Heart left ventricle (tissue), 16 donors: ENCODE measurements around the gene GHR. TPM values are rescaled to one million over a fixed set of nuclear protein-coding genes. Genes with fewer than 3 reads are reported as not detected.

Source experiments
- ATAC-seq, 4 donors: fragments of 200-7000 bp; cut with Tn5 transposase; one replicate each; pipeline ENCODE4 v1.9.1; 2020 to 2022; ENCODE audit warnings: moderate library complexity in 4 of 4, mild to moderate bottlenecking in 3 of 4, moderate number of reproducible peaks in 1 of 4
- DNase-seq, 5 donors: peaks; one replicate each; pipeline ENCODE4 v3.0.0-alpha.2; 2020
- H3K27ac ChIP-seq, 12 donors: fragments of 200-600 bp; sonication (generic) in 4 of 12; one replicate each; pipeline versions ENCODE4 v1.5.0 to v1.8.0; 2016 to 2022; ENCODE audit warnings: mild to moderate bottlenecking in 2 of 12
- H3K27me3 ChIP-seq, 9 donors: fragments of 200-600 bp; sonication (generic) in 2 of 9; one replicate each; pipeline versions ENCODE4 v1.5.1 to v1.8.0; 2016 to 2022; ENCODE audit warnings: mild to moderate bottlenecking in 3 of 9
- H3K36me3 ChIP-seq, 9 donors: fragments of 200-600 bp; sonication (generic) in 2 of 9; one replicate each; pipeline versions ENCODE4 v1.5.0 to v1.8.0; 2018 to 2022; ENCODE audit warnings: mild to moderate bottlenecking in 2 of 9
- H3K4me1 ChIP-seq, 12 donors: fragments of 200-600 bp; sonication (generic) in 4 of 12; one replicate each; pipeline versions ENCODE4 v1.5.0 to v1.8.0; 2016 to 2022; ENCODE audit warnings: mild to moderate bottlenecking in 3 of 12
- H3K4me3 ChIP-seq, 12 donors: fragments of 200-600 bp; sonication (generic) in 4 of 12; one replicate each; pipeline versions ENCODE4 v1.5.0 to v1.8.0; 2017 to 2022; ENCODE audit warnings: mild to moderate bottlenecking in 9 of 12, moderate library complexity in 4 of 12
- H3K9me3 ChIP-seq, 12 donors: fragments of 200-600 bp; sonication (generic) in 4 of 12; one replicate each; pipeline versions ENCODE4 v1.5.0 to v1.8.0; 2016 to 2022; ENCODE audit warnings: mild to moderate bottlenecking in 1 of 12
- CTCF ChIP-seq, 12 donors: fragments of 200-600 bp; sonication (generic) in 4 of 12; IDR thresholded peaks; one replicate each; pipeline versions ENCODE4 v1.5.0 to v1.8.0; 2018 to 2022; ENCODE audit warnings: antibody characterized with exemption in 12 of 12, mild to moderate bottlenecking in 5 of 12
- POLR2A ChIP-seq, 2 donors: fragments of 450-650 bp; IDR thresholded peaks; one replicate each; pipeline ENCODE4 v1.6.1; 2017; ENCODE audit warnings: antibody characterized with exemption in 2 of 2, mild to moderate bottlenecking in 2 of 2, moderate library complexity in 2 of 2
- WGBS, 4 donors: extraction: QIAGEN DNeasy Blood & Tissue Kit in 2 of 4; methylation state at CpG; one replicate each; pipeline versions ENCODE4 v1.1.5 to v1.1.7; 2013 to 2018; 5-methylcytosine and 5-hydroxymethylcytosine counted together
- intact Hi-C, 10 donors: fragments of 100-400 bp; cut with DNase I; formaldehyde crosslinking; loops; one replicate each; pipeline versions ENCODE4 v1.11.1 to v1.14.2; 2022
- polyA plus RNA-seq, 2 donors: library from polyadenylated mRNA; stranded (reverse); fragments of 200-250 nt; gene quantifications; one replicate each; pipeline ENCODE4 v1.2.3, GENCODE V29; 2013
- total RNA-seq, 9 donors: library from RNA; depleted of rRNA in 2 of 9; stranded (reverse); fragments of >200 nt in 2 of 9; fragmentation: NEBNext Ultra II Directional in 3 of 9; extraction: Animal tissue kit (Norgen Biotek cat#: 25700) in 3 of 9; gene quantifications; one replicate each; pipeline versions ENCODE4 v1.1.0 to v1.2.4, GENCODE V29; 2016 to 2023
- donor health status: ischemic (EF 13 %, LVEDD 7.1; RV severe dilation, severe dysfunction).
- donor health status: healthy with polysubstance abuse.
- donor health status: DM: no; HTN: yes; CAD: no.
- donor health status: DM: no; HTN: no; CAD: no.
- donor health status: ischemic (EF 25% LVEDD 6.9; RV normal size, moderate dysfunction).
- donor health status: ischemic (EF 25% LVEDD 5.7; RV mildly dilated, moderate dysfunction).
- donor health status: healthy.
- donor health status: DM: yes; HTN: yes; CAD: no.
- donor health status: ischemic (EF 35%, LVEDD 5.7; RV mildly dilated, moderate dysfunction).
- donor health status: nonischemic (EF 11% LVEDD 7.7; RV severe dilation, severe dysfunction).
- donor health status: DM: yes; HTN: yes; CAD: no.
- donor health status: PGD.
- donor health status: ischemic (EF 29% LVEDD 5.4; RV normal size, mild dysfunction).
- donor health status: nonischemic (EF 23%, LVEDD 6.1; RV moderate dilation, normal function).

Gene GHR
- total and polyA plus RNA-seq, 11 donors = 3.4 to 23.2 (median 11.3) TPM

DNA sequence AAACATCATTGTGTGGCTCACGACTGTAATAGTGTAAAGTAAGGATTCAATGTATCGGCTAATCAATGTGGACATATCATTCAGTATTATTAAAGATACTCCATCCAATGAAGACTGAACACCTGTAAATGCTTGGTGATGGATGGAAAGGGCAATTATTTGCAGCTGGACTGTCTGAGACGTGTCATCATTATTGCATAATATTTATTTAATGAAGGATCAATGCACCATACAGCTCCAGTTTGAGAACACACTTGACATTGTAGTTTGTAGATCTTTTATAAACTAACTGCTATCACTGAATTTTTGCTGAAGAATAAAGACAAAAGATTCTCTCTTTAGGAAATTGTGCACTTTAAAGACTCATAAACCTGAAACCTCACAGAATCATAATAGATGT lies 215.7 kb downstream of the GHR start:
- WGBS, 4 donors = 93 to 97% (median 94%) methylated on average over 3 of the region's 3 CpGs
- intact Hi-C loops = no loop called here
- H3K36me3 ChIP-seq = no peaks in the 10 kb centered on the region
- TF ChIP-seq CTCF (IDR thresholded peaks at IDR 0.05) = no peak
- no peak for TF ChIP-seq POLR2A (IDR thresholded peaks at IDR 0.05)
- ATAC-seq = no peak
- H3K4me1 ChIP-seq = peaks cover 0 to 3% (median 0%) of the 10 kb centered on the region in 12 donors
- H3K9me3 ChIP-seq = no peaks in the 10 kb centered on the region
- H3K27me3 ChIP-seq = no peaks in the 10 kb centered on the region
- H3K4me3 ChIP-seq = no peak overlapping the region
- H3K27ac ChIP-seq = no peak overlapping the region
- DNase-seq = no peak

- Histone ChIP-seq H3K27ac (no peak overlapping the region), H3K36me3 (no peaks in the 10 kb centered on the region), H3K4me3 (no peak overlapping the region), H3K9me3 (no peaks in the 10 kb centered on the region), H3K4me1 (peaks cover 0 to 5% (median 0%) of the 10 kb centered on the region in 12 donors), H3K27me3 (no peaks in the 10 kb centered on the region)
- DNase-seq (no peak), ATAC-seq (no peak)
- intact Hi-C loops = no loop called here
- 91 to 95% (median 93%) methylated on average over 2 of the region's 2 CpGs for WGBS, 4 donors
- no peak for TF ChIP-seq CTCF (IDR thresholded peaks at IDR 0.05)
- TF ChIP-seq POLR2A (IDR thresholded peaks at IDR 0.05) = no peak
These were observed 217.6 kb downstream of the GHR start for GRCh38 chr5:42640835-42641234.

GRCh38 chr5:42641336-42642005 lies 218.2 kb downstream of the GHR start:
- Histone ChIP-seq H3K9me3 (no peaks in the 10 kb centered on the region), H3K4me3 (no peak overlapping the region), H3K4me1 (peaks cover 0 to 7% (median 0%) of the 10 kb centered on the region in 12 donors), H3K27ac (no peak overlapping the region), H3K36me3 (no peaks in the 10 kb centered on the region), H3K27me3 (no peaks in the 10 kb centered on the region)
- ATAC-seq (no peak), DNase-seq (no peak)
- intact Hi-C loops = no loop called here
- TF ChIP-seq CTCF (IDR thresholded peaks at IDR 0.05) = no peak
- TF ChIP-seq POLR2A (IDR thresholded peaks at IDR 0.05) = no peak
- WGBS, 4 donors = 92 to 98% (median 96%) methylated on average over 4 of the region's 4 CpGs

- intact Hi-C loops = no loop called here
- H3K9me3 ChIP-seq = no peaks in the 10 kb centered on the region
- no peak overlapping the region for H3K4me3 ChIP-seq
- H3K27ac ChIP-seq = no peak overlapping the region
- no peaks in the 10 kb centered on the region for H3K36me3 ChIP-seq
- 91 to 97% (median 95%) methylated on average over 4 of the region's 4 CpGs for WGBS, 4 donors
- H3K4me1 ChIP-seq = peaks cover 0 to 7% (median 0%) of the 10 kb centered on the region in 12 donors
- no peak for DNase-seq
- ATAC-seq = no peak
- TF ChIP-seq POLR2A (IDR thresholded peaks at IDR 0.05) (no peak), CTCF (IDR thresholded peaks at IDR 0.05) (no peak)
- H3K27me3 ChIP-seq = no peaks in the 10 kb centered on the region
These were observed 218.8 kb downstream of the GHR start for GRCh38 chr5:42642006-42642405.
